H9 (cell line): Measurements from ENCODE around the gene LRP8. TPM values are rescaled to one million over a fixed set of nuclear protein-coding genes. Genes with fewer than 3 reads are reported as not detected.

Experiments used
- DNase-seq: peaks from one replicate; pipeline ENCODE4 v3.0.0-alpha.2; 2017
- H2AFZ ChIP-seq: one replicate; pipeline ENCODE4 v1.6.1; 2013; ENCODE audit warnings: mild to moderate bottlenecking, low read length, control low read depth, moderate library complexity
- H2AK5ac ChIP-seq: 2 replicates; pipeline ENCODE4 v1.6.1; 2013; ENCODE audit warnings: low read length, control low read depth, mixed read lengths; ENCODE audit not compliant: insufficient read length
- H2BK120ac ChIP-seq: one replicate; pipeline ENCODE4 v1.6.1; 2013; ENCODE audit warnings: low read depth, mild to moderate bottlenecking, low read length, control low read depth, inconsistent platforms; ENCODE audit not compliant: poor library complexity, severe bottlenecking
- H2BK12ac ChIP-seq: 2 replicates; pipeline ENCODE4 v1.6.1; 2013; ENCODE audit warnings: low read length, control low read depth, mixed read lengths, low read depth; ENCODE audit not compliant: insufficient read length
- H2BK15ac ChIP-seq: 2 replicates; pipeline ENCODE4 v1.6.1; 2013; ENCODE audit warnings: low read depth, low read length, control low read depth
- H2BK20ac ChIP-seq: one replicate; pipeline ENCODE4 v1.6.1; 2013; ENCODE audit warnings: low read depth, mild to moderate bottlenecking, low read length, control low read depth, inconsistent platforms; ENCODE audit not compliant: poor library complexity, severe bottlenecking
- H2BK5ac ChIP-seq: 2 replicates; pipeline ENCODE4 v1.6.1; 2013; ENCODE audit warnings: low read length, control low read depth, mixed read lengths; ENCODE audit not compliant: insufficient read length
- H3K14ac ChIP-seq: 2 replicates; pipeline ENCODE4 v1.6.1; 2013; ENCODE audit warnings: low read length, control low read depth; ENCODE audit not compliant: insufficient read depth
- H3K18ac ChIP-seq: 2 replicates; pipeline ENCODE4 v1.6.1; 2013; ENCODE audit warnings: low read depth, mild to moderate bottlenecking, mixed read lengths, low read length, control low read depth; ENCODE audit not compliant: insufficient read length
- H3K23ac ChIP-seq: 2 replicates; pipeline ENCODE4 v1.6.1; 2013; ENCODE audit warnings: low read length, control low read depth, mixed read lengths, low read depth; ENCODE audit not compliant: insufficient read length
- H3K23me2 ChIP-seq: 2 replicates; pipeline ENCODE4 v1.6.1; 2013; ENCODE audit warnings: low read depth, mild to moderate bottlenecking, mixed read lengths, low read length, control low read depth; ENCODE audit not compliant: insufficient read length, poor library complexity, severe bottlenecking
- H3K27ac ChIP-seq: 2 replicates; pipeline ENCODE4 v1.5.1; 2013; ENCODE audit warnings: low read length, control low read depth, mixed read lengths, low read depth; ENCODE audit not compliant: insufficient read length
- H3K27me3 ChIP-seq: 2 replicates; pipeline ENCODE4 v1.6.1; 2013; ENCODE audit warnings: low read length, control low read depth, inconsistent platforms; ENCODE audit not compliant: insufficient read depth
- H3K4ac ChIP-seq: 2 replicates; pipeline ENCODE4 v1.6.1; 2013; ENCODE audit warnings: low read depth, mild to moderate bottlenecking, control low read depth, inconsistent platforms, low read length, moderate library complexity
- H3K4me1 ChIP-seq: 2 replicates; pipeline ENCODE4 v1.6.1; 2013; ENCODE audit warnings: low read length, control low read depth, inconsistent platforms; ENCODE audit not compliant: insufficient read depth
- H3K4me2 ChIP-seq: 2 replicates; pipeline ENCODE4 v1.6.1; 2013; ENCODE audit warnings: low read length, control low read depth, mixed read lengths; ENCODE audit not compliant: insufficient read length, insufficient read depth
- H3K56ac ChIP-seq: 2 replicates; pipeline ENCODE4 v1.6.1; 2013; ENCODE audit warnings: low read depth, mild to moderate bottlenecking, mixed read lengths, low read length, control low read depth; ENCODE audit not compliant: insufficient read length
- H3K79me1 ChIP-seq: 2 replicates; pipeline ENCODE4 v1.6.1; 2013; ENCODE audit warnings: low read depth, mild to moderate bottlenecking, moderate library complexity, low read length, control low read depth, inconsistent platforms; ENCODE audit not compliant: insufficient read depth, poor library complexity, severe bottlenecking
- H3K79me2 ChIP-seq: 2 replicates; pipeline ENCODE4 v1.6.1; 2013; ENCODE audit warnings: low read length, control low read depth, inconsistent platforms; ENCODE audit not compliant: insufficient read depth
- H3K9ac ChIP-seq: 2 replicates; pipeline ENCODE4 v1.6.1; 2013; ENCODE audit warnings: low read length, control low read depth, mixed read lengths; ENCODE audit not compliant: insufficient read length; ENCODE audit errors: extremely low read depth
- H3K9me3 ChIP-seq: one replicate; pipeline ENCODE4 v1.6.1; 2013; ENCODE audit warnings: low read depth, low read length, inconsistent platforms; ENCODE audit not compliant: control insufficient read depth
- H3T11ph ChIP-seq: one replicate; pipeline ENCODE4 v1.6.1; 2013; ENCODE audit warnings: mild to moderate bottlenecking, low read length, control low read depth, inconsistent platforms
- H4K20me1 ChIP-seq: one replicate; pipeline ENCODE4 v1.6.1; 2013; ENCODE audit not compliant: control insufficient read depth, insufficient read length, insufficient read depth
- H4K5ac ChIP-seq: 2 replicates; pipeline ENCODE4 v1.6.1; 2013; ENCODE audit warnings: low read depth, mild to moderate bottlenecking, mixed read lengths, low read length, control low read depth; ENCODE audit not compliant: insufficient read length
- H4K8ac ChIP-seq: replicated peaks from 2 replicates; pipeline ENCODE4 v1.6.1; 2013; ENCODE audit warnings: low read length, control low read depth, mixed read lengths, low read depth; ENCODE audit not compliant: insufficient read length
- H4K91ac ChIP-seq: 2 replicates; pipeline ENCODE4 v1.6.1; 2013; ENCODE audit warnings: low read depth, mild to moderate bottlenecking, moderate library complexity, mixed read lengths, low read length, control low read depth; ENCODE audit not compliant: insufficient read length
- H3K27ac Mint-ChIP-seq, 3 experiments: 2 replicates in 2 of 3; 3 replicates in 1 of 3; pipeline ENCODE4 v1.8.0; 2020 to 2021; ENCODE audit warnings: mixed read lengths in 3 of 3, mild to moderate bottlenecking in 1 of 3, moderate library complexity in 1 of 3
- H3K27me3 Mint-ChIP-seq: 2 replicates; pipeline ENCODE4 v1.8.0; 2021; ENCODE audit warnings: low read depth, mild to moderate bottlenecking, moderate library complexity, mixed read lengths
- H3K36me3 Mint-ChIP-seq, 3 experiments: 2 replicates in 2 of 3; 3 replicates in 1 of 3; pipeline ENCODE4 v1.8.0; 2020 to 2021; ENCODE audit warnings: low read depth in 3 of 3, mixed read lengths in 3 of 3; ENCODE audit not compliant: insufficient read depth in 1 of 3
- H3K4me1 Mint-ChIP-seq, 2 experiments: 2 replicates each; pipeline ENCODE4 v1.8.0; 2020; ENCODE audit warnings: mixed read lengths in 2 of 2
- H3K4me3 Mint-ChIP-seq, 2 experiments: 2 replicates in 1 of 2; 3 replicates in 1 of 2; pipeline ENCODE4 v1.8.0; 2020 to 2021; ENCODE audit warnings: mild to moderate bottlenecking in 2 of 2, mixed read lengths in 2 of 2, moderate library complexity in 1 of 2
- H3K9me3 Mint-ChIP-seq, 2 experiments: 2 replicates in 1 of 2; 3 replicates in 1 of 2; pipeline ENCODE4 v1.8.0; 2020; ENCODE audit warnings: mild to moderate bottlenecking in 2 of 2, mixed read lengths in 2 of 2, moderate library complexity in 1 of 2
- WGBS: extraction: QIAGEN DNeasy Blood & Tissue Kit; methylation state at CpG from one replicate; pipeline ENCODE4 v1.1.7; 2013; ENCODE audit warnings: missing lambda C conversion rate, low lambda C conversion rate, mixed read lengths; ENCODE audit not compliant: insufficient read length; ENCODE audit errors: extremely low coverage; 5-methylcytosine and 5-hydroxymethylcytosine counted together
- total RNA-seq: library from RNA; stranded (reverse); gene quantifications from 2 replicates; pipeline ENCODE4 v1.2.1, GENCODE V29; 2021
- TF ChIP-seq, protein P1 (sequence below): fragments of 200-600 bp; sonication (generic); conservative IDR thresholded peaks from 3 replicates; pipeline ENCODE4 v1.8.0; 2021; ENCODE audit warnings: antibody characterized with exemption, mild to moderate bottlenecking

LRP8 gene
- total RNA-seq, 1 experiment from 2014 or later, result 78.6 TPM

DNA sequence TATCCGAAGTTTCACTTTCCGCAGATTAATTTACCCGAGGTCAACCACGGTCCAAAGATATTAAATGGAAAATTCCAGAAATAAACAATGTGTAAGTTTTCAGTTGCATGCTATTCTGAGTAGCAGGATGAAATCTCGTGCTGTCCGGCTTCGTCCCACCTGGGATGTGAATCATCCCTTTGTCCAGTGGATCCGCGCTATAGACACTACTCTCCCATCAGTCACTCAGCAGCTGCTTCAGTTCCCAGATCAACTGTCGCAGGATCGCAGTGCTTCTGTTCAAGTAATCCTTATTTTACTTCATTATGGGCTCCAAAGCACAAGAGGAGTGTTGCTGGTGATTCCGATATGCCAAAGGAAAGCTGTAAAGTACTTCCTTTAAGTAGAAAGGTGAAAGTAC is 8.3 kb upstream of the LRP8 start:
- no peak overlapping the region for H3K27ac Mint-ChIP-seq
- H3K79me2 ChIP-seq, result no peaks in the 10 kb centered on the region
- H3K36me3 Mint-ChIP-seq, result peaks cover 0 to 2% (median 0%) of the 10 kb centered on the region in 3 experiments; a peak in 2 of 7 replicates
- H3K79me1 ChIP-seq, result no peaks in the 10 kb centered on the region
- no peak overlapping the region for H3K9ac ChIP-seq
- H2BK5ac ChIP-seq, result no peak overlapping the region
- no peak overlapping the region for H3K23ac ChIP-seq
- H3K18ac ChIP-seq, result no peak overlapping the region
- no peak overlapping the region for H4K91ac ChIP-seq
- no peaks in the 10 kb centered on the region for H3K23me2 ChIP-seq
- no peaks in the 10 kb centered on the region for H3K4me1 Mint-ChIP-seq
- H3K56ac ChIP-seq, result no peak overlapping the region
- H2BK20ac ChIP-seq, result no peak overlapping the region
- no peaks in the 10 kb centered on the region for H3K4me1 ChIP-seq
- no peak overlapping the region for H3K14ac ChIP-seq
- no peak overlapping the region for H2BK15ac ChIP-seq
- no peaks in the 10 kb centered on the region; the same call in 1 of the 2 replicates for H3K27me3 ChIP-seq
- H2AK5ac ChIP-seq, result no peak overlapping the region
- H3T11ph ChIP-seq, result no peak overlapping the region
- 100% methylated on average over 3 of the region's 12 CpGs for WGBS
- no peaks in the 10 kb centered on the region for H3K9me3 ChIP-seq
- TF ChIP-seq, protein P1, sequence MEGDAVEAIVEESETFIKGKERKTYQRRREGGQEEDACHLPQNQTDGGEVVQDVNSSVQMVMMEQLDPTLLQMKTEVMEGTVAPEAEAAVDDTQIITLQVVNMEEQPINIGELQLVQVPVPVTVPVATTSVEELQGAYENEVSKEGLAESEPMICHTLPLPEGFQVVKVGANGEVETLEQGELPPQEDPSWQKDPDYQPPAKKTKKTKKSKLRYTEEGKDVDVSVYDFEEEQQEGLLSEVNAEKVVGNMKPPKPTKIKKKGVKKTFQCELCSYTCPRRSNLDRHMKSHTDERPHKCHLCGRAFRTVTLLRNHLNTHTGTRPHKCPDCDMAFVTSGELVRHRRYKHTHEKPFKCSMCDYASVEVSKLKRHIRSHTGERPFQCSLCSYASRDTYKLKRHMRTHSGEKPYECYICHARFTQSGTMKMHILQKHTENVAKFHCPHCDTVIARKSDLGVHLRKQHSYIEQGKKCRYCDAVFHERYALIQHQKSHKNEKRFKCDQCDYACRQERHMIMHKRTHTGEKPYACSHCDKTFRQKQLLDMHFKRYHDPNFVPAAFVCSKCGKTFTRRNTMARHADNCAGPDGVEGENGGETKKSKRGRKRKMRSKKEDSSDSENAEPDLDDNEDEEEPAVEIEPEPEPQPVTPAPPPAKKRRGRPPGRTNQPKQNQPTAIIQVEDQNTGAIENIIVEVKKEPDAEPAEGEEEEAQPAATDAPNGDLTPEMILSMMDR, result no peak
- no peak for DNase-seq
- no peak overlapping the region for H3K27ac ChIP-seq
- peaks cover 15% of the 10 kb centered on the region for H3K27me3 Mint-ChIP-seq
- H4K5ac ChIP-seq, result no peak overlapping the region
- H3K4me2 ChIP-seq, result no peak overlapping the region
- H3K4ac ChIP-seq, result no peak overlapping the region
- H2AFZ ChIP-seq, result no peak overlapping the region
- H4K20me1 ChIP-seq, result no peaks in the 10 kb centered on the region
- no peak overlapping the region for H2BK12ac ChIP-seq
- H4K8ac ChIP-seq, result no peak overlapping the region
- H3K4me3 Mint-ChIP-seq, result no peak overlapping the region
- H3K9me3 Mint-ChIP-seq, result peaks cover 0 to 4% of the 10 kb centered on the region in 2 experiments; a peak in 3 of 5 replicates
- no peak overlapping the region for H2BK120ac ChIP-seq
